DMS79 (cell line): Measurements from ENCODE around the gene MAPKAPK3.

ENCODE experiments used
- DNase-seq: peaks from one replicate; lab custom pipeline; 2025; lab: John Stamatoyannopoulos, UW

MAPKAPK3 gene

DNA sequence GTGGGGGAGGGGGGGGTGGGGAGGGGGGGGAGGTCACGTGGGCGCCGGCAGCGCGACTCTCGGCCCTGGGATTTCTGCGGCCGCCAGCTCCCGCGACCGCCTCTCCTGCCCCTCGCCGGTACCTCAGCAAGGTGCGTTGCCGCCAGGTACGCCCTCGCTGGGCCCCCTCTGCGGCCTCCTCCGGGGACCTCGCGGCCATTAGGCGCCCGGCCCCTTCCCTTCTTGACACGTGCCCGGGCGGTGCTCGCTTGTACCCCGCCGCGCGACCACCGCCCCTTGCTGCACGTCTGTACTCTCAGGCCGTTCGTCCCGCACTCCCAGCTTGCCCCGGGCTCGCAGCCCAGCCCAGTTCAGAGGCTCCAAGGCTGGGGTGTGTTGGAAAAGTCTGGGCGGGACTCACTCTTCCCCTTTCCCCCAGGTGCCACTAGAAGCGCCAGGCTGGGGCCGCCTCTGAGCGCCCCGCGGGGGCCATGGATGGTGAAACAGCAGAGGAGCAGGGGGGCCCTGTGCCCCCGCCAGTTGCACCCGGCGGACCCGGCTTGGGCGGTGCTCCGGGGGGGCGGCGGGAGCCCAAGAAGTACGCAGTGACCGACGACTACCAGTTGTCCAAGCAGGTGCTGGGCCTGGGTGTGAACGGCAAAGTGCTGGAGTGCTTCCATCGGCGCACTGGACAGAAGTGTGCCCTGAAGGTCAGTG, at the start of gene MAPKAPK3:
Gene MAPKAPK3 (plus strand): TSS at position 56 of the 696 bp plus-strand sequence. CDS start 415 bp downstream, at position 471.
- DNase-seq: no peak

DNA sequence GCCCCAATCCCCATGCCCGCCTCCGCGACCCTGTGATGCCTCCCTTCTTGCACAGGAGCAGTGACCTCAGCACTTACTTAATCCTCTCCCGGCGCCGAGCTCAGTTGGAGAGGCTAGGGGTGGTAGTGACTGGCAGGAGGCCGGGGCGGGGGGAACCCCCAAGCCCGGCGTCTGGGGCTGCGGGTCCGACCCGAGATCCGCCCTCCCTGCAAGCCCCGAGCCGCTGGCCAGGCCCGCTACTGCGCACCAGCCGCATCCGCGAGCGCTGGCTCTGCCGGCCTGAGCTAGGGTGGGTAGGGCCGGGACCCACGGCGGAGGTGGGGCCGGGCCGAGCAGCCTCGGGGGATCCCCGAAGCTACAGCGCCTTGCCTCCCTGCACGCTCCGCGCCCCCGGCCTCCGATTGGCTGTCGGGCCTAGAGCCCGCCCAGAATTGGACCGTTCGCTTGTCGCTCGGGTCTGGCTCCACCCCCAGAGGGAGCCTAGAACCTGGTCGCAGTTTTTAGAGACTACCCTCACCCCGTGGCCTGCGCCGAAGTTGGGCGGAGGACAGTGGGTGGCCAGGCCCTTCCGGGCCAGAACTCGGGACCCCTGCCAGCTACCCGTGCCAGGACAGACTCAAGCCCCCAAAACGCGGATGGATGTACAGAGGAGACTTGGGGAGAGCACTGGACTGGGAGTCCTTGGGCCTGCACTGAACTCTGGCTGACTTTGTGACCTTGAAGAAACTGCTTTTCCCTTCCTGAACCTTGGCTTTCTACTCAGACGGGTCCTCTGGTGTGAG, 49.4 kb upstream of the MAPKAPK3 start, which contains the start of gene C3orf18:
Gene C3orf18 (minus strand): TSS at position 362 of the 782 bp plus-strand sequence. CDS start 2,048 bp downstream, outside the sequence.
- peak; percentile 44 for DNase-seq

DNA sequence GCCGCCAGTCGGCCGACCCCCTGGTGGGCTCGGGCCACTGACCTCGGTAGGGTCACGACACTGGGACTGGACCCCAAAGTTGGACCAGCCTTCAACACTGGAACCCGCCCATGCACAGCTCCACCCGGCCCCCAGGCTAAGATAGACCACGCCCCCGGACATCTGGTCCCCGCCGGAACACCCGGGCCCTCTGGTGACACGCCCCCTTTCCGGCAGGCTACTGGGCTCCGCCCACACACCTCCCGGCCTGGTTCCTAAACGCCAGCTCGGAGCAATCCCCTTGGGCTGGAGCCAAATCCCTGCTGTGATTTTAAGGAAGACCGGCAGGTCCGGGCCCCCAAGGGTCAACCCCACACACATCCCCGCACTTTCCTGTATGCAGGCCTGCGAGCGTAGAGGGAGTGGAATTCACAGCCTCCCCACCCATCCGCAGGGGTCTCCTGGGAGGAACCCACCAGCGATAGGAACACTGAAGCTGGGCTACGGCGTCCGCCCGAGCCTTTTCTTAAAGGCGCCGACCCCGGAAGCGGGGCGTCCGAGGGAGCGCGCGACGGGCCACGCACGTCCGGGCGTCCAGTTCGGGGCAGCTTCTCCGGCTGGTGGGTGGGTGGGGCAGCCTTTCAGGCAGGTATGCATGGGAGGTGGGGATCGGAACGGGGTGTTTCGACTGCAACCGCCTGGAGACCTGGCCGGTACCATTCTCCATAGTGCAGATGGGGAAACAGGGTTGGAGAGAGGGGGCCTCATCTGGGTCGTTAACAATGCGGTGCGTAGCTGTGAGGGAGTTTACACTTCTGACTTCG, 47.8 kb upstream of the MAPKAPK3 start, which contains the start of gene HEMK1:
Gene HEMK1 (plus strand): TSS at position 576 of the 803 bp plus-strand sequence. CDS start 1,583 bp downstream, outside the sequence.
- peak; percentile 72 for DNase-seq

DNA sequence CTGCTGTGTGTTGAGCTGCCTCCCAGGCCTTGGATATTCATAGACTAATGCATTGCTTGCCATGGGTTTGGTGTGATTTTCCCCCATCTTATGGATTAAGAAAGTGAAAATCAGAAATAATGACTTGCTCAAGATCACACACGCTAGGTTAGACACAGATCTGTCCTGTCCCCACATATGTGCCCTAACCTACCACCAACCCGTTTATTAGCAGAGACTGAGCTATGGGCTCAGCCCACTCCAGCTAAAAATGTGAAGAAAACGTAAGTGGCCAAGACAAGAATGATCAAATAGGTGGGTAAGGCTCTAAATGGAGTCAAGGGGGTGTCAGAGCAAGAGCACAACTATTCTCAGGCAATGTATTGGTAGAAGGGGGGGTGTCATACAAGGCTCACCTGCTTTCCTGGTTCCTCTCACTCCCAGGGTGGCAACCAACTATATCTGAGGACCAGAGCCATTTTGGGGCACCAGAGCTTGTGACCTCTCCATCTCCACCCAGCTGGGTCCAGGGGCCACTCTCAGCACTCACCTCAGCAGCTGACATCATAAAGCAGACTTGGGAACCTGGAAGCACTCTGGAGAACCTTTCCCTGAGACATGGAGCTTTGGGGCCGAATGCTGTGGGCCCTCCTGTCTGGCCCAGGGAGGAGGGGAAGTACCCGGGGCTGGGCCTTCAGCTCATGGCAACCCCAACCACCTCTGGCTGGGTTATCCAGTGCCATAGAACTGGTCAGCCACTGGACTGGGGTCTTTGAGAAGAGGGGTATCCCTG, 46.3 kb upstream of the MAPKAPK3 start:
- DNase-seq: no peak

DNA sequence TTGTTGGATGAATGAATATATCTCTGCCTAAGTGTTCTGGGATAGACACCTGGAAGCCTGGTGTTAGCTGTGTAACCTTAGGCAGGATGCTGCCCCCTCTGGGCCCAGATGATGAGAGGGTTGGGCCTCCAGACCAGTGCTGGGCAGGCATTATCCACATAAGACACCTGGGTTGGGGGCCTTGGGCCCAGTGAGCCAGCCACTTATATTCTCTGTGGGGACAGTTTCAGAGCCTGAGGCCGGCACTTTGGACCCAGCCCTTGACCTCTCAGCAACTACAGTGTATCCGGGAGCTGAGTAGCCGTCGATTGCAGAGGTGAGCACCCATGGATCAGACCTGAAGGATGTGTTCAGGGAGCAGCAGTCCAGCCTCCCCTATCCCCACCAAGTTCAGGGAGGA, 45.5 kb upstream of the MAPKAPK3 start:
- no peak for DNase-seq

DNA sequence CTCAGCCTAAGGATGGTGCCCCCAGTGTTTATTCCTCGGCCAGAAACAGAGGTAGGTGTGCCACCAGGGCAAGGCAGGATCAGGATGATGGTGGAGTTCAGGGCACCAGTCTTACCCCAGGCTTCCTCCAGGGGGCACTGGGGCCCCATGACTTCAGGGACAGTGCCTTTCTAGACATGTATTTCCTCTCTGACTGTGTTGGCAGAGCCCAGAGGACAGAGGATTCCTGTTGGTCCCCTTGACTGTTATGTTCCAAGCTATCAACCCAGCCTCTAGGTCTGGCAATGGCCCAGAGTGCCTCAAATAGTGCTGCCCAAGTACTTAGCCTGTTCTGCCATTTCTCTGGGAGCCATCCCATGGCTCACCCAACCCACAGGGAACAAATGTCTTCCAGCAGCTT, 44.8 kb upstream of the MAPKAPK3 start:
- DNase-seq: no peak

DNA sequence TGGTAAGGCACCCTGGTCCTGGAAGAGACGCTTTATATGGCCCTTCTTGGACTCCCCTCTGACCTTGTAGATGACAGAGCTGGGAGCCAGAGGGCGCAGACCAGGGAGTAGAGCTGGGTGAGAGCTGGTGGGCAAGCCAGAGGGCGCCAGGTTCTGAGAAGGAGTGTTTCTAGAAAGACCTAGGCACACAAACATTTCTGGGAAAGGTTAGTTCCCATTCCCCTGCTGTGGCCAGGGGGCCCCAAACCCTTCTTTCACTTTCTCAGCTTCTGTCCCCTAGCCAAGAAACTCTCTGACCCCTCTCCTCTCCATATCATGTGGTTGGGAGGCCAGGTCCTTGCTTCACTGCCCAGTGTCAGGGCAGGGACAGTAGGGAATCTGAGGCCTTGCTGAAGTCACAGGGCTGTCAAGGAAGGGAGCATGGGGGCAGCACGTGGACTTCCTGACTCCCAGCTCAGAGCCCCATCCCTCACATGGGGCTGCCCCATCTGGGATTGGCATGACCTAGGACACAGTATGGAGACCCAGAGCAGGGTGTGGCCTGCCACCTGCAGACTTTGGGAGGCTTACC, 44.1 kb upstream of the MAPKAPK3 start:
- no peak for DNase-seq

DNA sequence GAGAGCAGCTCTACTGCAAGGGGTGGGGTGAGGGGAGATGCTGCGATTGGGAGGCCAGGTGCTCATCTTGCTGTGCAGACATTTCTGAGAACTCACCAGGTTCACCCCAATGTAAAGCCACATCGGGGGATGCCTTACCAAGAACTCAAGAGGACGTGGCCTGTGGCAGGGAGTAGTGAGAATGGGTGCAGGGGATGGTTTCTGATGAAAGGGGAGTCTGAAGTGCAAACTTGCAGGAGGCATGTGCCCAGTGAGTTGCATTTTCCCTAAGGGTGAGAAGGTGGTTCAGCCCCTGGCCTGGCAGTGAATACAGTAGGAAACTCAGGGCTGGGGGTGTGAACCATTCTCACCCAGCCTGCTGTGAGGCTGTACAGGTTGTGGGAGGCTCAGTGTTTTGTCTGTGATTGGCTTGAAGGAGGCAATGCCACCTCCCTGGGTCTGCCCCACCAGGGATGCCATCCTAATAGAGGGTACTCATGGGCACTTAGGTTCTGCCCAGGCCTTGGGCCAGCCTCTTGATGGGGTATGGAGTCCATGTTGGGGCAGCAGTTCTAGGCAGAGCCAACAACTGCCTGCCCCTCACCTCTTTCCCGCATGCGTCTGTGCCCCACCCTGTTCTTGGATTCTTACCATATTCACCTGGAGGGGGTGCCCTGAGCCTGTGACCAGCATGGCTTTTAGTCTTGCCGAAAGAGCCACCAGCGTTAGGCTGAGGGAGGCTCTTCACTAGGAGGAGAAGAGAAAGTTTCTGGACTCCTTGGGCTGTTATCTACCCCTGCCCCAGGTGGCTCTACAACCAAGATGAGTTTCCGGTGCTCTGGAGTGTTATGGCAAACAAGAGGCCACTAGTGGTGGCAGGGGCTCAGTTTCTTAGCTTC, 43.1 kb upstream of the MAPKAPK3 start:
- DNase-seq: no peak

DNA sequence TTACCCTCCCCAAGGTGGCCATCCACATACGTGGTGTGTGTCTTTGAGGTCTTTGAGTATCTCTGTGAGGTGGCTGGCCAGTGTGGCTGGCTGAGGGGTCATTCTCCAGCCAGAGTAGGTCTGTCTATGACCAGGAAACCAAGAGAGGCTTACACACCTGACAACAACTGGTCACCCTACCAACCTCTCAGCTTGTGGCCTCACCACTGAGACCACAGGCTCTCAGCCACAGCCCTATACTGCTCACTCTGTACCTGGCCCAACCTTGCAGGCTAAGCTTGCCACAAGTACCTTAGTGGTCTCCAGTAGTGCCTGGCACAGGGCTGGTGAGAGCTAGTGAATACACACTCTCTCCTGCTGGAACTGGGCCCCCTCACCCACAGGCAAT, 42.5 kb upstream of the MAPKAPK3 start:
- DNase-seq: no peak

DNA sequence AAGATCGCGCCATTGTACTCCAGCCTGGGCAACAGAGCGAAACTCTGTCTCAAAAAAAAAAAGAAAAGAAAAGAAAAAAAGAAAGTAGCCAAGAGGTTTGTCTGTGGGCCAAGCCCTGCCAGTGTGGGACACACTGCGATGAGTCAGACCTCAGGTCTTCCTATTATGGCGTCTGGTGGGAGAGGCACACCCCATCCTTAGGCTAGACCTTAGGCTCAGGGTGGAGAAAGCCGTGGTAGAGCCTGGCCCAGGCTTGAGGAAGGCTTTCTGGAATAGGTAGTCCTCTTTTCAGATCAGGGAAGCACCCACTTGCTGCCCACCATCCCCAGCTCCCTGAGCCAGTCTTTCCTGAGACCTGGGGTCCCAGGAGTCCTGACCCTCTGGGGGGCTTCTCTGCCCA, 41.6 kb upstream of the MAPKAPK3 start:
- DNase-seq: no peak

DNA sequence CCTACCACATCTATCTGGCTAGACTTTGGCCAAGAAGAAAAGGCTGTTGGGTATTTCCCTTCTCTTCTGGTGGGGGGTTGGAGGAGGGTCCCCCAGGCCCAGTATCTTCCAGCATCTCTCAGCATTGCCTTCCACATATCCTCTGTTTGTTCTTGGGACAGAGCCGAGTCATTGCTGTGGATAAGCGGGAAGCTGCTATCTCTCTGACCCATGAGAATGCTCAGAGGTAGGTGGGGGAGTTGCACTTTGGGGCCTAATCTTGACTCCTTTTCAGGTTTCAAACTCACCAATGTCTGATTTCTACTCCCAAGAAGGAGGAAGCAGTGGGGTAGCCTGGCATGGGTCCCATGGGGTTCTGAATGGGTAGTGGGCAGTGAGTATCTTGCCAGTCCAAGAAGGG, 39.6 kb upstream of the MAPKAPK3 start:
- no peak for DNase-seq

DNA sequence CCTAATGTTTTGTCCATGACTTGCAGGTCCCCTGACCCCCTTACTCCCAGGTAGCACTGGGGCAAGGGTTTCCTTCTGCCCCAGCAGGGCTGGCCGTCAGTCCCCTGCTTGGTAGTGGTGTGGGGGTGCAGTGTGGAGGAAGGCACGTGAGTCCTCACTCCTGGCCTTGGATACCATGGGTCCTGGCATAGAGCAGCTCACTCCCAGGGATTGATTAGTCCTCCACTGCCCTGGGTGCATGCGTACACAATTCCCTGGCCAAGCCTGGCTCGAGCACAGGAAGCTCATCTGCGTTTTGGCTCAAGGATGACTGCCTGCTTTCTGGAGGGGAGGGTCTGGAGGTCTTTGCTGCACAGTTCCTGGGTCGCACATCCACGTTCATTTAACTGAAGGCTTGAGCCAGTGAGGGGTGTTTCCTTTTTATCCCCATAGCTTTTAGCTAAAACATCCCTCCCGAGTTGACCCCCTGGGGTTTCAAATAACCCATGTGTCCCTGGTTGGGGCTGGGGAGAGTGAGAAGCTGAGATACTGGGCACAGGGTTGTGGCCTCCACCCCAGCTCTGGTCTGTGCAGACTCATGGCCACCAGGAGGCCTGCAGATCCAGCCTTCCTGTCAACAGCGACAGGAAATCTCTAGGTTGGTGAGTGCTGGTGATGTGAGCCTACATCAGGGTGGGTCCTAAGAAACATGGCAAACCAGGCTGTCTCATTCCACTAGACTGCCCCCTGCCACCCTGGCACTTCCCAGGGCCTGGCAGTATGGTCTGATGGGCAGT, 36.1 kb upstream of the MAPKAPK3 start:
- no peak for DNase-seq

DNA sequence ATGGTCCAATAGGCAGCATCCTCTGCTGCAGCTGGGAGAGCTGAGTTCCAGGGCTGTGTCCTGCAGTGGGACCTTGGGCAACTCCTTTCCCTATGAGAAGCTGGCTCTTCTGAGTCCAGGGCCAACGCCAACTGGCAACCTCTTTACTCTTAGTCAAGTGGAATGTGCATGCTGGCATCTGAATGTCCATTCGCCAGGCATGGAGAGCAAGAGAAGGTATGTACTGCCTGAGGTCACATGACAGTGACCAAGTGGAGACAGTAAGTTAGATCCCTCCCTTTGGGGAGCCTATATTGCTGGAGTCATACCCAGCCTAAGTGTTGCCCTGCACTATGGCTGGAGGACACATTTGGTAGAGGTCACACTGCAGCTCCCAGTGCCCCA, 35.5 kb upstream of the MAPKAPK3 start:
- DNase-seq: no peak

DNA sequence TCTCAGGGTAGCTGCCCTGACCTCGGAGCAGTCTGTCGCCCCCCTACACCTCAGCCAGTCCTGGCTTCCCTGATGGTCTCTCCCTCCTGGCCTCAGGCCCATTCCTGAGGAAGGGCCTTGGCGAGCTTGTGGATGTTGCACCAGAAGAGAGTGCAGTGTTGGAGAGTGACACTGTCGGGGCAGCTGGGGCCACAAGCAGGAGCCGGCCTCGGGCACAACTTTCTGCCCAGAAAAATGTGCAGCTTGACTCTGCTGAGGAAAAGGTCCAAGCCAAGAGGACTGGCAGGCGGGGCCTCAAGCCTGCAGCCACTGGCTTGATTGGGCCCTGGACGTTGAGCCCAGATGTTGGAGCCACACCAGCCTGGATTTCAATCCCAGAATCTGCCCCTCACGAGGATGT, 34.9 kb upstream of the MAPKAPK3 start:
- DNase-seq: no peak

DNA sequence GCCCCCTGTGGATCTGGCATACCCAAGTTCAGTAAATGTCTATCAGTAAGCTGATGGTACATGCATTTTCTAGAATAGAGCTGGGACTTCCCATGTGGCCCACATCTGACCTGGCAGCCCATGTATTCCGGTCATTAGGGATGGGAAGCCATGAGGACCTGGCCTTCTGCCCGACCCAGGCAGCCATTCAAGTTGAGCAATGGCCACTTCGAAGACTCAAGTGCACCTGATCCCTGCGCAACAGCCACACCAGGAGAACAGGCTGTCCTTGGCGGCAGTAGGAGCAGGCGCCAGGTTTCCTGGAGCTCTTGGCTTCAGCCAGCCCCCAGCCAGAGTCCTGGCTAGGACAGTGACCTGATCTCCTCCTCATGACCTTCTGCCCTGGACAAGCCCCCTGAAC, 33.1 kb upstream of the MAPKAPK3 start:
- DNase-seq: peak; percentile 25

DNA sequence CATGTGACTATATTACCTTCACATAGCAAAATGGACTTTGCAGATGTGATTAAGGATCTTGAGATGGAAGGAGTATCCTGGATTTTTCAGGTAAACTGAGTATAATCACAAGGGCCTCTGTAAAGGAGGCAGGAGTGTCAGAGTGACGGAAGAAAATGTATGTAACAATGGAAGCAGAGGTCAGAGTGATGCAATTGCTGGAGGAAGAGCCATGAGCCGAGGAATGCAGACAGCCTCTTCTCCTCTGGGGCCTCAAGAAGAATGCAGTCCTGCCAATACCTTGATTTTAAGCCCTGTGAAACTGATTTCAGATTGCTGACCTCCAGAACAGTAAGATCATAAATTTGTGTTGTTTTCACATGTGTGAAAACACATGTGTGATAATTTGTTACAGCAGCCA, 32.6 kb upstream of the MAPKAPK3 start:
- no peak for DNase-seq

DNA sequence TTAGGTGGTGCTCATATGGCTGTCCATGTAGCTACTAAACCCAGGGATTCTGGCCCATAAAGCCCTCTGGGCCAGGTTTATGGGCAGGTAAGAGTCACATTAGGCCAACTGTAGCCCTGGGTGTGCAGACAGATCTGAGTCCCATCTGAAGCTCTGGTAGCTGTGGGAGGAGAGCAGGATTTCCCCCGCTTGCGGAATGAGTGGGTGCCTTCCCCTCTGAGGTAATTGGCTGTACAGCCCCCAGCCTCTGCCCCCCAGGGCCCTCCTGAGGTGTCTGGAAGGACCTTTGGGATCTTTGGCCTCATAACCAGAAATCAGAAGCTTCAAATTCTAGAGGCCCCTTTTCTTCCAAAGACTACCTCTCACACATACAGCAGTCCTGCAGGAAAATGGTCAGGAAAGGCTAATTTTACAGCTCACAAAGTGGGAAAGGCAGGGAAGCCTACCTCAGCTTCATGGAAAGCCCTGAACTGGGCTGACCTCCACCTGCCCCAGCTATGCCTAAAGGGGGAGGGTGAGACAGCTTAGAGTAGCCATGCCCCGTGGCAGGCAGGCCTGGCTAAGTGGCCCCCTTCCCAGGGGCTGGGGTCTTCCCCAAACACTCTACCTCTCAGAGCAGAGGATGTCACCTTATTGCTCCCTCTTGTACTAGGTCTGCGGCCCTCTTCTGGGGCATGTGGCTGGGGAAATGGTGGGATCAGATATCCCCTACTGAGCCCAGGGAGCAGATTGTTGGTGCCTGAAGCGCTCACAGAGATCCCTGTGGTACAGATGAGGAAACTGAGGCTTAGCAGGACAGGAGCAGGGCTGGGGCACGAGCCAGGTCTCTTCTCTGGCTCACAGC, 30.8 kb upstream of the MAPKAPK3 start:
- no peak for DNase-seq

DNA sequence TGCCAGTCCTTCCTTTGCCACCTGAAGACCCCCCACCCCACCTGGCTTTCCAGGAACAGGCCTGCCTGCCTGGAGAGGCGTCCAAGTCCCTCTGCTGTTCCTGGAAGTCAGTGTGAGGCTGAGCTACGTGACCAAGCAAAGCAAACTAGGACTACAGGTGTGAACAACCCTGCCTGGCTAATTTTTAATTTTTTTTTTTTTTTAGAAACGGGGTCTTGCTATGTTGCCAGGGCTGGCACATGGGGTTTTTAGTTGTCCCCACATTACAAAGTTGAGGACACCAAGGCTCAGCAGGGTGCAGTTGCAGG, 30.2 kb upstream of the MAPKAPK3 start:
- no peak for DNase-seq

DNA sequence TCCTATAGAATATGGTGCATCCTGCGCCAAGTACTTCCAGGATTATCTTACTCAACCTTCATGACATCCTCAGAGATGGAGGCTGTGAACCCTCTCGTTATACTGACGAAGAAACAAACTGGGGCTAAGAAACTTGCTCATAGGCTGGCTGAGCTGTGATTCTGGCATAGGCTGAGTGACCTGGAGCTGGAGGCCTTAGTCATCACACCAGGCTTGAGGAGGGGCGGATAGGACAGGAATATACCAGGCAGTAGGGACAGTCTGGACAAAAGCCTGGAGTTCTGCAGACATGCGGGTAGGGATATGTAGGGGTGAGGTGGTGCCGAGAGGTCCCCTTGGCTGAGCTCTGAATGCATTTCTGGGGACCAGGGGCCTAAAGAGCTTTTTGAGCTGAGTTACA, 29.6 kb upstream of the MAPKAPK3 start:
- no peak for DNase-seq
